NCI-H226 (cell line): ENCODE data around the gene TCF7L2.

ENCODE experiments used
- DNase-seq: peaks from one replicate; pipeline ENCODE4 v3.0.0-alpha.2; 2015

TCF7L2 gene

GRCh38 chr10:112949875-112950507, at the start of gene TCF7L2:
TSS of gene TCF7L2 (plus strand) at chr10:112950247. CDS start at chr10:112950757, 510 bp downstream.
- peak; percentile 79 for DNase-seq

- no peak for DNase-seq
Observed at GRCh38 chr10:112902730-112903129, 47.3 kb upstream of the TCF7L2 start.

- DNase-seq, result peak; percentile 53
Observed at GRCh38 chr10:112904000-112904399, 46.0 kb upstream of the TCF7L2 start.

- no peak for DNase-seq
Observed at GRCh38 chr10:112906945-112907344, 43.1 kb upstream of the TCF7L2 start.

DNA sequence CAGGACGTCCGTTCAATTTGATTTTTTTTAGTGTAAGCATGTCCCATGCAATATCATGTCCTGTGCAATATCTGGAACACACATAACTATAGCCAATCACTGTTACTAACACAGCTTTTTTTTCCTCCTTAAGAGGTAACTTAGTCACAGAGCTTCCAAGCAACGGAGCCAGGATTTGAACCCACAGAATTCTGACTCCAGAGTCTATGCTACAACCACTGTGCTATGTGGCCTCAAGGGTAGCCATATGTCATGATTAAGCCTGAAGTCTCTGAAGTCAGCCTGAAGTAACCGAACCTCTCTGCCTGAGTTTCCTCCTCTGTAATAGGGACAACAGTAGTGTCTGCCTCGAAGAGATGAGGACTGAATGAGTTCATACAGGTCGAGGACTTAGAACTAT, 42.2 kb upstream of the TCF7L2 start:
- DNase-seq, result no peak

DNA sequence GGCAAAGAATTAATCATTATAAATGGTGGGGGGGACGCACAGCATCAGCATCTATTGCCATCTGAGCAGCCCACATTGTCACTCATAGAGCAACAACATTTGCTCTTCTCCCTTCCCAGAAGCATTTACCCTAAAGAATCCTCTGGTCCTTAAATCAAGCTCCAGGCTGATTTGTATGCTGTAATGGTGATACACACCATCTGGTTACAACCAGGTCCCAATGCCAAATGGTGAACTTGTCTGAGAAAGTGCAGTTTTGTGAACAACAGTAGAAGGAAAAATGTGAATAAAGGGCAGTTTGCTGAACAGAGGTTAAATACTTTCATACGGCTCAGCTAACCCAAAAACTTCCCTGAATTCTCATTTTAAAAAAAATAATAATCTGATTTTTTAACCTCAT, 38.8 kb upstream of the TCF7L2 start:
- DNase-seq, result no peak

DNA sequence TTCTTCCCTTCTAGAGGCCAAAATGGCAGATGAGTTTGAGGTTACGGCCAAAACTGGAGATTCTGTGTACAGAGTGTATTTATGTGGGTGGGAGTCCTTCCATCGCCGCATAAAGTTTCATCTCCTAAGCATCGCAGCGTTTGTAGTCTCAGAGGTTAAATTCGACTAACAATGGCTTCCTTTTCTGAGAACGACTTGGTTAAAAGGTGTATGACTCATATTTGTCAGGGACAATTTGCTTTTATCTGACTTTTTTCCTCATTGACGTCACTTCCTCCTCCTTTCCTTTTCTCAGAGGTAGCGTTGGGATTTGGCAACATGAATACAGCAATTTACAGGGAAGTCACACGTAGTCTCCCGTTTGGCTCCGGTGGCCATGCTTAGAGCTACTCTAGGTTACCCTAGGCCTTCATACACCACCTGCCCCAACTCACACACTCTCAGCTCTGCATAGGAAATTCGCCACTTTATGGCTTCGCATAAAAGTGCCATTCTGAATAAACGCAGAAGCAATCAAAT, 37.6 kb upstream of the TCF7L2 start:
- DNase-seq, result no peak

- no peak for DNase-seq
Observed at GRCh38 chr10:112913255-112913654, 36.8 kb upstream of the TCF7L2 start.

- DNase-seq, result no peak
Observed at GRCh38 chr10:112913661-112914287, 36.3 kb upstream of the TCF7L2 start.

DNA sequence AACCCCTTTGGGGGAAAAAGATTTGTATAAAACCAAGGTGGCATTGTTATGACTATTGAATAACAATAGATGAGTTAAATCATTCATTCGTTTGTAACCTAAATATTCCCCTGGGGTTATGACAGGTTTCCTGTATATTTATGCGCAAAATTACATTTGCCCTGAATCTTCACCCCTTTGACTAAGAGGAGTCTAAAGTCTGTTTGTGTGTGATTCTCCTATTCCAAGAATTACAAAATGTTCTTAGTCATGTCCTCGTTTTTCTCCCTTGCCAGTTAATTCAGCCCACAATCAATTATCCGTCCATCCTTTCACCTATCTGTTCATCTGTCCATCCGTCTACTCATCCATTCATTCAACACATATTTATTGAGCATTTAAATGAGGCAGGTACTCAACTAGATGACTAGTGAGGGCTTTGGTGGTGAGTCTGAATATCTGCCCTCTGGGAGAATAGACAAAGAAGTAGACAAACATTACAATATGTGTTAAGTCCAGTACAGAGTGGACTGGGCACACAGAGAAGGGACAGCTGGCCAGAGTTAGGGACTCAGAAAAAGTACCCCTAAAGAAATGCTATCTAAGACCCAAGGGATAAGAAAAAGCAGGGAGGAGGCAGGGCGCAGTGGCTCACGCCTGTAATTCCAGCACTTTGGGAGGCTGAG, 35.6 kb upstream of the TCF7L2 start:
- no peak for DNase-seq

GRCh38 chr10:112915590-112916572, 34.2 kb upstream of the TCF7L2 start:
- no peak for DNase-seq

DNA sequence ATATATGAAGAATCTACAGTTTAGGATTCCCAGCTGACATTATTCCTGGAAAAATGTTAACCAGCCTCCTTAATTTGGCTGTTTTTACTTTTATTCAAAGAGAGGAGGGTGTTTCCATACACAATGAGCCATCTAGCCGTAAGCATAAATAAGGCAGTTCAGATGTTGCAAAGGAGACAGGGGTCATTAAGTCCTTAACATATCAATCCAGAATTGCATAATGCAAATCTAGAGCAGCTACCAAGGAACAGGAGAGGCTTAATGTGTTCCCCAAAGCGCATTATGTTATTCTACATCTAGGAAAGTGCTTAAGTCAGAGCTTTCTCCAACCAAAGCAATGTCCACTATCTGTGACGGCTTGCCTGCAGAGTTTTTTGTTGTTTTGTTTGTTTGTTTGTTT, 32.4 kb upstream of the TCF7L2 start:
- DNase-seq, result no peak

GRCh38 chr10:112918771-112919170, 31.3 kb upstream of the TCF7L2 start:
- no peak for DNase-seq

DNA sequence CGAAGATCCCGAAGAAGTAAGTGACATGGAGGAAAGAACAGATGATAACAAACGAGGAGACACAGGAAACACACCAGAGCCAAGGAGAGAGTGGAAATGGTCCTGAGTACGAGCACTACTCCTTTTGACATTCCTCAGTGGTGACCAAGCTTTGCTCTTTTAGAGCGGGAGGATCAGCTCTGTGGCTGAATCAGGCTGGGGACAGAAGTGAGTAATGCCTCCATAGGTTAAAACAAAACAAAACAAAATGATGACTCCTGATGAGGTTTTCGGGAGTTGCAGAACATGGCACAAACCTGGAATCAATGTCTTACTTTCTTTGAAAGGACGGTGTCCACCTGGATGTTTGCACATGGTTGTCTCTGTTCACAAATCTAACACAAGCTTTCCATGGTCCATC, 30.3 kb upstream of the TCF7L2 start:
- peak; percentile 26 for DNase-seq

GRCh38 chr10:112926906-112927688, 22.9 kb upstream of the TCF7L2 start:
- no peak for DNase-seq

- DNase-seq, result no peak
Observed at GRCh38 chr10:112927980-112928379, 22.1 kb upstream of the TCF7L2 start.

GRCh38 chr10:112932658-112933057, 17.4 kb upstream of the TCF7L2 start:
- no peak for DNase-seq

DNA sequence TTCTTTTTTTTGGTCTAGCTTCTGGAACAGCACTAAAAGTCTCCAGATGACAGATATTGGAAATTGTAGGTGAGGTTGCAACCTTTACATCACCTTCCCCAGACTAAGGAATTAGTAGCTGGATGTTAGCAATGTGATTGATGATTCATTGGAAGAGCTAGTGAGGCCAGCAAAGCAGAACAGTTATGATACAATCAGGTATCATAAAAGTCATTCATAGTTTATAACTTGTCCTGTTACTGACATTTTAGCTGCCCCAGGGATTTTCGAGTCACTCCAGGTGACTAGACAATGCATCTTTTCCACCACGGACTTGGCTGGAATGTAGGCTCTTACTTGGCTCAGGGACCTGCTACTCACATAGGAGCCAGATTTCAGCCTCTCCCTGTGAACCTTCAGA, 15.9 kb upstream of the TCF7L2 start:
- DNase-seq, result no peak

- no peak for DNase-seq
Observed at GRCh38 chr10:112938808-112939482, 11.1 kb upstream of the TCF7L2 start.

DNA sequence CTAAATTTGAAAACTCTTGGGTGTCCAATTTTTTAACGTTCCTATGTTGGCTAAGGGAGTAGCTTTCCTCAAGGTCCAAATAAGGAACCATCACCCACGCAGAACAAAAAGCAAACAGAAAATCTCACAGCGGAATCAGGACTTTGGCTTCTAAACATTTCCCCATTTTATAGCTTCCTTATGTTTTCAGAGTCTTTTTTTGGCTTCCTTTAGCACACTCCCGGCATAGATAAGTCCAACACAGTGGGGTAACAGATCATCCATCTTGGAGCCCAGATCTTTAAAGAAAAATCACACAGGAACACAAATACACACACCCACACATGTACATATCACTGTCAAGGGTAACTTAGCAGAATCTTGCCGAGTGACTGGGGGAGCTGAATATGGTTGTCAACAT, 4.2 kb upstream of the TCF7L2 start:
- no peak for DNase-seq

GRCh38 chr10:112946649-112947048, 3.4 kb upstream of the TCF7L2 start:
- DNase-seq, result no peak
